HepG2 (cell line): ENCODE results near the gene DRD3. TPM values are rescaled to one million over a fixed set of nuclear protein-coding genes. Genes with fewer than 3 reads are reported as not detected.

Experiments used
- ATAC-seq: fragments of 200-7000 bp; cut with Tn5 transposase; 3 replicates; pipeline ENCODE4 v1.9.1; 2020; ENCODE audit warnings: mild to moderate bottlenecking, moderate library complexity
- BruUV-seq: library from RNA; stranded (reverse); fragments of 400-500 nt; replicated peaks from 2 replicates; lab custom pipeline; 2021; lab: Mats Ljungman, UMichigan
- CTCF ChIA-PET: fragments of 300-600 bp; formaldehyde crosslinking; extraction: SDS; loops from one replicate; lab custom pipeline; 2021; ENCODE audit warnings: low total read pairs, inconsistent platforms, low intra/inter-chr PET ratio; lab: Yijun Ruan, JAX
- POLR2A ChIA-PET: fragments of 350-600 bp; sonication (Branson Sonifier 250); formaldehyde crosslinking; loops from one replicate; lab custom pipeline; 2020; ENCODE audit warnings: antibody characterized with exemption, inconsistent platforms; lab: Yijun Ruan, JAX
- DNase-seq: peaks from one replicate; pipeline ENCODE4 v3.0.0-alpha.2; 2015; ENCODE audit warnings: low spot score
- FAIRE-seq: peaks from 3 replicates; lab custom pipeline; 2011; peaks lifted over from hg19 to GRCh38; lab: Jason Lieb, UNC
- H2AFZ ChIP-seq: one replicate; pipeline ENCODE4 v1.6.1; 2011; ENCODE audit warnings: low read length, inconsistent platforms
- H3K27ac ChIP-seq: fragments of 300-600 bp; 3 replicates; pipeline ENCODE4 v1.8.0; 2011; ENCODE audit warnings: mixed run types, mild to moderate bottlenecking, mixed read lengths, low read length, inconsistent platforms; ENCODE audit not compliant: insufficient read depth; ENCODE audit errors: extremely low read length
- H3K27me3 ChIP-seq, 2 experiments: fragments of 200-600 bp in 1 of 2; 2 replicates in 1 of 2; 3 replicates in 1 of 2; pipeline versions ENCODE4 v1.6.0 to v1.8.0; 2011; ENCODE audit warnings: low read length in 2 of 2, mild to moderate bottlenecking in 2 of 2, moderate library complexity in 2 of 2, inconsistent platforms in 1 of 2; ENCODE audit not compliant: insufficient read depth in 2 of 2, control insufficient read depth in 1 of 2
- H3K36me3 ChIP-seq, 2 experiments: fragments of 200-600 bp in 1 of 2; replicated peaks in 1 of 2; 2 replicates in 1 of 2; 3 replicates in 1 of 2; pipeline versions ENCODE4 v1.5.1 to v1.8.0; 2011; ENCODE audit warnings: low read length in 2 of 2, inconsistent platforms in 1 of 2; ENCODE audit not compliant: insufficient read depth in 2 of 2, control insufficient read depth in 1 of 2
- H3K4me1 ChIP-seq: 2 replicates; pipeline ENCODE4 v1.5.1; 2012; ENCODE audit warnings: low read length, inconsistent platforms; ENCODE audit not compliant: insufficient read depth
- H3K4me2 ChIP-seq: 2 replicates; pipeline ENCODE4 v1.6.0; 2011; ENCODE audit warnings: low read depth, low read length, inconsistent platforms
- H3K4me3 ChIP-seq, 3 experiments: fragments of 200-600 bp in 1 of 3; sonication (generic), shearing (Covaris generic) in 1 of 3; replicated peaks in 1 of 3; 2 replicates each; pipeline ENCODE4 v1.5.1; 2011 to 2016; ENCODE audit warnings: low read length in 3 of 3, inconsistent platforms in 2 of 3, low read depth in 2 of 3, mild to moderate bottlenecking in 2 of 3, control low read depth in 1 of 3, mixed read lengths in 1 of 3; ENCODE audit not compliant: insufficient read depth in 1 of 3
- H3K79me2 ChIP-seq: one replicate; pipeline ENCODE4 v1.6.1; 2011; ENCODE audit warnings: low read length, inconsistent platforms; ENCODE audit not compliant: insufficient read depth
- H3K9ac ChIP-seq: 2 replicates; pipeline ENCODE4 v1.6.0; 2011; ENCODE audit warnings: mild to moderate bottlenecking, low read depth, low read length, inconsistent platforms; ENCODE audit not compliant: insufficient read depth
- H3K9me3 ChIP-seq: 2 replicates; pipeline ENCODE4 v1.5.1; 2012; ENCODE audit warnings: mild to moderate bottlenecking, low read length
- H4K20me1 ChIP-seq: 2 replicates; pipeline ENCODE4 v1.6.0; 2011; ENCODE audit warnings: inconsistent platforms, mild to moderate bottlenecking, low read length, moderate library complexity; ENCODE audit not compliant: insufficient read depth
- KAT2B ChIP-seq: fragments of 150-350 bp; IDR thresholded peaks from 2 replicates; pipeline ENCODE4 v1.6.1; 2014; ENCODE audit warnings: low read depth, low read length, borderline replicate concordance
- NRL ChIP-seq: sonication (generic); formaldehyde crosslinking; IDR thresholded peaks from 2 replicates; pipeline ENCODE4 v1.5.0; 2020; ENCODE audit warnings: missing genetic modification reagents, mild to moderate bottlenecking, moderate library complexity, borderline replicate concordance
- SNRNP70 ChIP-seq: fragments of 200-400 bp; formaldehyde crosslinking; IDR thresholded peaks from 2 replicates; pipeline ENCODE4 v1.6.1; 2017; ENCODE audit warnings: mild to moderate bottlenecking, low read depth, low read length, moderate library complexity
- ZNF431 ChIP-seq: sonication (generic); formaldehyde crosslinking; IDR thresholded peaks from 2 replicates; pipeline ENCODE4 v1.9.0; 2022; ENCODE audit warnings: missing genetic modification reagents, low read depth, mild to moderate bottlenecking, borderline replicate concordance
- ZNF598 ChIP-seq: sonication (generic); formaldehyde crosslinking; IDR thresholded peaks from 2 replicates; pipeline ENCODE4 v1.5.1; 2020; ENCODE audit warnings: mild to moderate bottlenecking, missing genetic modification reagents, borderline replicate concordance
- ZNF687 ChIP-seq: sonication (generic); formaldehyde crosslinking; IDR thresholded peaks from 2 replicates; pipeline ENCODE4 v1.5.1; 2020; ENCODE audit warnings: mild to moderate bottlenecking, missing genetic modification reagents, moderate library complexity
- ZNF782 ChIP-seq: sonication (generic); formaldehyde crosslinking; IDR thresholded peaks from 2 replicates; pipeline ENCODE4 v1.4.0; 2020; ENCODE audit warnings: missing genetic modification reagents, mild to moderate bottlenecking, borderline replicate concordance
- WGBS: methylation state at CpG from one replicate; pipeline ENCODE4 v1.1.6; 2017; ENCODE audit warnings: low lambda C conversion rate; 5-methylcytosine and 5-hydroxymethylcytosine counted together
- in situ Hi-C: cut with HindIII; loops from 2 replicates; pipeline ENCODE4 v1.10.0; 2017; ENCODE audit warnings: low pct_unique_long_range_greater_than_20kb; ENCODE audit not compliant: extremely low pct_ligation_motif_present
- intact Hi-C: fragments of 100-400 bp; cut with micrococcal nuclease; formaldehyde crosslinking; loops from one replicate; pipeline ENCODE4 v1.10.0; 2022; ENCODE audit not compliant: unreplicated experiment
- polyA plus RNA-seq, 8 experiments: library from polyadenylated mRNA; depleted of rRNA in 3 of 8; stranded (reverse) in 7 of 8; unstranded in 1 of 8; fragments of >200 nt; fragmentation: Illumina TruSeq in 4 of 8; extraction: Trizol in 4 of 8; gene quantifications; 2 replicates each; pipeline versions ENCODE4 v1.2.1 to v1.2.3, GENCODE V29; 2011 to 2016; ENCODE audit warnings: low read depth in 4 of 8, missing spikeins in 1 of 8, mixed read lengths in 1 of 8; ENCODE audit not compliant: insufficient read depth in 1 of 8
- total RNA-seq, 5 experiments: library from RNA; depleted of rRNA; stranded (reverse); fragments of >200 nt; fragmentation: Illumina TruSeq; extraction: Trizol; gene quantifications; 2 replicates each; pipeline ENCODE4 v1.2.3, GENCODE V29; 2016; ENCODE audit warnings: low read depth in 1 of 5
- TF ChIP-seq, protein P1 (sequence below): sonication (generic); formaldehyde crosslinking; IDR thresholded peaks from 2 replicates; pipeline ENCODE4 v1.5.0; 2020; ENCODE audit warnings: missing genetic modification reagents
- TF ChIP-seq, protein P2 (sequence below): sonication (generic); formaldehyde crosslinking; IDR thresholded peaks from 2 replicates; pipeline ENCODE4 v1.4.0; 2020; ENCODE audit warnings: low read depth, missing genetic modification reagents
- TF ChIP-seq, protein P3 (sequence below): sonication (generic); formaldehyde crosslinking; IDR thresholded peaks from 2 replicates; pipeline ENCODE4 v1.4.0; 2020; ENCODE audit warnings: missing genetic modification reagents, mild to moderate bottlenecking, borderline replicate concordance

DRD3 gene
- total and polyA plus RNA-seq, 2 of the 13 experiments (the other 11 are each of a cell fraction or from before 2014, with no cell fraction given): not detected

DNA sequence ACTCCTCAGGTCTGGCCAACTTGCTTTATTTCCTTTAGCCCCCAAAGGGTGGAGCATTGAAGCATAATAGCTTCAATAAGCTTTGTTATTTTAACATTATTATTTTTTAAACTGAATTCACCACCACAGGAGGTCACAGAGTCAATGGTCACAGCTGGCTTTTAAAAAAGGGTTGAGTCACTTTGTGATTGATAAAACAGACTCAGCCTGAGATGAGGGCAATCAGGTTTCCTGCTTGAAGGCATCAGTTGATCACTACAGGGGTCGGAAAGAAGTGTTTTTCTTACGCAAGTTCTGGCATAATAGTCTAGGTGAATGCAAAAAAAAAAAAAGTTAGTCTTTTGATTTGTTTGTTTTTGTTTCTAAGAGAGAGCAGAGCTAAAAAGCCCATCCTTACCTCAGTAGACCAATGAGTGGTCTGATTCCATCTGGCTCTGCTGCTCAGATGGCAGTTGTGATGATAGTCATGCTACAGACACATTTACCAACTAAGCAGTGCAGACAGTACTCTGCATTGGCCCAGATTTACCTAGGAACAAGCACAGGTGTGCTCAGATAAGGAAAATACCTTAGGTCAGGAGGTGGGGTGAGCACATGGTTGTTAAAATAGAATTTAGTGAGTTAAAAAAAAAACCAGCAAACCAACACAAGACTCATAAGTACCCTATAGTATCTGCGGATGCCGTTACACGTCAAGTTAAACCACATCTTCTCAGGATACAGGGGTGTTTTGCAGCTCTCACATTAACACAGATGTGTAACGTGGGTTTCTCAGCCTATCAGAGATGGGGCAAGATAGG, 35.9 kb upstream of the DRD3 start:
- no peak for DNase-seq
- H3K9me3 ChIP-seq: no peaks in the 10 kb centered on the region
- in situ Hi-C loops (no loop called here), intact Hi-C loops (no loop called here)
- H3K4me3 ChIP-seq: no peak overlapping the region
- WGBS: 31% methylated on average over 6 of the region's 6 CpGs
- H3K36me3 ChIP-seq: no peaks in the 10 kb centered on the region
- no peak for FAIRE-seq
- no peaks in the 10 kb centered on the region for H3K79me2 ChIP-seq
- H3K4me1 ChIP-seq: no peaks in the 10 kb centered on the region
- ChIA-PET CTCF (no interaction called here), POLR2A (no interaction called here)
- ATAC-seq: no peak
- BruUV-seq: no TSS peak
- H2AFZ ChIP-seq: no peak overlapping the region
- no peak overlapping the region for H3K27ac ChIP-seq
- no peaks in the 10 kb centered on the region for H4K20me1 ChIP-seq
- H3K9ac ChIP-seq: no peak overlapping the region
- H3K27me3 ChIP-seq: peaks cover 0 to 16% of the 10 kb centered on the region in 2 experiments; a peak in 1 of 5 replicates
- no peak overlapping the region for H3K4me2 ChIP-seq
- TF ChIP-seq, protein P1, sequence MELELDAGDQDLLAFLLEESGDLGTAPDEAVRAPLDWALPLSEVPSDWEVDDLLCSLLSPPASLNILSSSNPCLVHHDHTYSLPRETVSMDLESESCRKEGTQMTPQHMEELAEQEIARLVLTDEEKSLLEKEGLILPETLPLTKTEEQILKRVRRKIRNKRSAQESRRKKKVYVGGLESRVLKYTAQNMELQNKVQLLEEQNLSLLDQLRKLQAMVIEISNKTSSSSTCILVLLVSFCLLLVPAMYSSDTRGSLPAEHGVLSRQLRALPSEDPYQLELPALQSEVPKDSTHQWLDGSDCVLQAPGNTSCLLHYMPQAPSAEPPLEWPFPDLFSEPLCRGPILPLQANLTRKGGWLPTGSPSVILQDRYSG (CRISPR knock-in tag): no peak
- TF ChIP-seq ZNF431 (CRISPR knock-in tag) (no peak), NRL (CRISPR knock-in tag) (no peak), ZNF782 (CRISPR knock-in tag) (no peak), ZNF598 (CRISPR knock-in tag) (no peak), ZNF687 (CRISPR knock-in tag) (no peak), KAT2B (no peak), SNRNP70 (no peak)
- TF ChIP-seq, protein P2, sequence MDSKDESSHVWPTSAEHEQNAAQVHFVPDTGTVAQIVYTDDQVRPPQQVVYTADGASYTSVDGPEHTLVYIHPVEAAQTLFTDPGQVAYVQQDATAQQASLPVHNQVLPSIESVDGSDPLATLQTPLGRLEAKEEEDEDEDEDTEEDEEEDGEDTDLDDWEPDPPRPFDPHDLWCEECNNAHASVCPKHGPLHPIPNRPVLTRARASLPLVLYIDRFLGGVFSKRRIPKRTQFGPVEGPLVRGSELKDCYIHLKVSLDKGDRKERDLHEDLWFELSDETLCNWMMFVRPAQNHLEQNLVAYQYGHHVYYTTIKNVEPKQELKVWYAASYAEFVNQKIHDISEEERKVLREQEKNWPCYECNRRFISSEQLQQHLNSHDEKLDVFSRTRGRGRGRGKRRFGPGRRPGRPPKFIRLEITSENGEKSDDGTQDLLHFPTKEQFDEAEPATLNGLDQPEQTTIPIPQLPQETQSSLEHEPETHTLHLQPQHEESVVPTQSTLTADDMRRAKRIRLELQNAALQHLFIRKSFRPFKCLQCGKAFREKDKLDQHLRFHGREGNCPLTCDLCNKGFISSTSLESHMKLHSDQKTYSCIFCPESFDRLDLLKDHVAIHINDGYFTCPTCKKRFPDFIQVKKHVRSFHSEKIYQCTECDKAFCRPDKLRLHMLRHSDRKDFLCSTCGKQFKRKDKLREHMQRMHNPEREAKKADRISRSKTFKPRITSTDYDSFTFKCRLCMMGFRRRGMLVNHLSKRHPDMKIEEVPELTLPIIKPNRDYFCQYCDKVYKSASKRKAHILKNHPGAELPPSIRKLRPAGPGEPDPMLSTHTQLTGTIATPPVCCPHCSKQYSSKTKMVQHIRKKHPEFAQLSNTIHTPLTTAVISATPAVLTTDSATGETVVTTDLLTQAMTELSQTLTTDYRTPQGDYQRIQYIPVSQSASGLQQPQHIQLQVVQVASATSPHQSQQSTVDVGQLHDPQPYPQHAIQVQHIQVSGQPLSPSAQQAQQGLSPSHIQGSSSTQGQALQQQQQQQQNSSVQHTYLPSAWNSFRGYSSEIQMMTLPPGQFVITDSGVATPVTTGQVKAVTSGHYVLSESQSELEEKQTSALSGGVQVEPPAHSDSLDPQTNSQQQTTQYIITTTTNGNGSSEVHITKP (CRISPR knock-in tag): no peak
- TF ChIP-seq, protein P3, sequence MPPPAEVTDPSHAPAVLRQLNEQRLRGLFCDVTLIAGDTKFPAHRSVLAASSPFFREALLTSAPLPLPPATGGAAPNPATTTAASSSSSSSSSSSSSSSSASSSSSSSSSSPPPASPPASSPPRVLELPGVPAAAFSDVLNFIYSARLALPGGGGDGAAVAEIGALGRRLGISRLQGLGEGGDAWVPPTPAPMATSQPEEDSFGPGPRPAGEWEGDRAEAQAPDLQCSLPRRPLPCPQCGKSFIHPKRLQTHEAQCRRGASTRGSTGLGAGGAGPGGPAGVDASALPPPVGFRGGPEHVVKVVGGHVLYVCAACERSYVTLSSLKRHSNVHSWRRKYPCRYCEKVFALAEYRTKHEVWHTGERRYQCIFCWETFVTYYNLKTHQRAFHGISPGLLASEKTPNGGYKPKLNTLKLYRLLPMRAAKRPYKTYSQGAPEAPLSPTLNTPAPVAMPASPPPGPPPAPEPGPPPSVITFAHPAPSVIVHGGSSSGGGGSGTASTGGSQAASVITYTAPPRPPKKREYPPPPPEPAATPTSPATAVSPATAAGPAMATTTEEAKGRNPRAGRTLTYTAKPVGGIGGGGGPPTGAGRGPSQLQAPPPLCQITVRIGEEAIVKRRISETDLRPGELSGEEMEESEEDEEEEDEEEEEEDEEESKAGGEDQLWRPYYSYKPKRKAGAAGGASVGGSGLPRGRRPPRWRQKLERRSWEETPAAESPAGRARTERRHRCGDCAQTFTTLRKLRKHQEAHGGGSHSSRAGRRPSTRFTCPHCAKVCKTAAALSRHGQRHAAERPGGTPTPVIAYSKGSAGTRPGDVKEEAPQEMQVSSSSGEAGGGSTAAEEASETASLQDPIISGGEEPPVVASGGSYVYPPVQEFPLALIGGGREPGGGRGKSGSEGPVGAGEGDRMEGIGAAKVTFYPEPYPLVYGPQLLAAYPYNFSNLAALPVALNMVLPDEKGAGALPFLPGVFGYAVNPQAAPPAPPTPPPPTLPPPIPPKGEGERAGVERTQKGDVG: no peak
